WTC11 (cell line): ENCODE measurements around the gene ASIC2.

Experiments used
- CBFB ChIP-seq: sonication (generic); formaldehyde crosslinking; IDR thresholded peaks from 2 replicates; pipeline ENCODE4 v1.8.1; 2022; ENCODE audit warnings: mild to moderate bottlenecking, low read depth, missing genetic modification reagents
- CREM ChIP-seq: sonication (generic); formaldehyde crosslinking; IDR thresholded peaks from 2 replicates; pipeline ENCODE4 v1.8.1; 2022; ENCODE audit warnings: mild to moderate bottlenecking, missing genetic modification reagents, moderate library complexity
- IRF2 ChIP-seq: sonication (generic); formaldehyde crosslinking; IDR thresholded peaks from 2 replicates; pipeline ENCODE4 v1.8.0; 2022; ENCODE audit warnings: low read depth, missing genetic modification reagents, borderline replicate concordance
- JUN ChIP-seq: sonication (generic); formaldehyde crosslinking; IDR thresholded peaks from 2 replicates; pipeline ENCODE4 v1.8.0; 2023; ENCODE audit warnings: mild to moderate bottlenecking, missing genetic modification reagents
- TF ChIP-seq, protein P1 (sequence below): fragments of 200-600 bp; IDR thresholded peaks from 2 replicates; pipeline ENCODE4 v1.8.0; 2022; ENCODE audit warnings: antibody characterized with exemption
- TF ChIP-seq, protein P2 (sequence below): sonication (generic); formaldehyde crosslinking; conservative IDR thresholded peaks from 2 replicates; pipeline ENCODE4 v1.8.1; 2022; ENCODE audit warnings: mild to moderate bottlenecking, missing genetic modification reagents
- TF ChIP-seq, protein P3 (sequence below): sonication (generic); formaldehyde crosslinking; IDR thresholded peaks from 2 replicates; pipeline ENCODE4 v1.8.0; 2022; ENCODE audit warnings: mild to moderate bottlenecking, missing genetic modification reagents

DNA sequence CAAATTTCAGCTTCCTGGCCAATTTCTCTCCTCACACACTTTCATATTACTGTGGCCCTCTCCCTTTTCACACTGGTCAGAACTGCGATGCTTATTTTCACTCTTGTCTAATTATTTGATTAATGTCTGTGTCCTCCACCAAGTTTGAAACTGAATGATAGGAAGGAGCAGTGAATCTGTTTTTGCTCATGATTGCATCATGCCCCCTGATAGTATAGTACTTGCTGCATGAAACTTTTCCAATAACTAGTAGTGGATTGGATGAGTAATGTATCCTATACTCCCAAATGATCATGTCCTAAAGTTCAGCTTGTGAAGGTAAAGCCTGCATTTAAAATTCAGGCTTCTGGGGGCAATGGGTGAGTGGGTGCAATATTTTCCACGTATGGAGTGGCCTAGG, 121.2 kb downstream of the ASIC2 start:
- TF ChIP-seq, protein P1, sequence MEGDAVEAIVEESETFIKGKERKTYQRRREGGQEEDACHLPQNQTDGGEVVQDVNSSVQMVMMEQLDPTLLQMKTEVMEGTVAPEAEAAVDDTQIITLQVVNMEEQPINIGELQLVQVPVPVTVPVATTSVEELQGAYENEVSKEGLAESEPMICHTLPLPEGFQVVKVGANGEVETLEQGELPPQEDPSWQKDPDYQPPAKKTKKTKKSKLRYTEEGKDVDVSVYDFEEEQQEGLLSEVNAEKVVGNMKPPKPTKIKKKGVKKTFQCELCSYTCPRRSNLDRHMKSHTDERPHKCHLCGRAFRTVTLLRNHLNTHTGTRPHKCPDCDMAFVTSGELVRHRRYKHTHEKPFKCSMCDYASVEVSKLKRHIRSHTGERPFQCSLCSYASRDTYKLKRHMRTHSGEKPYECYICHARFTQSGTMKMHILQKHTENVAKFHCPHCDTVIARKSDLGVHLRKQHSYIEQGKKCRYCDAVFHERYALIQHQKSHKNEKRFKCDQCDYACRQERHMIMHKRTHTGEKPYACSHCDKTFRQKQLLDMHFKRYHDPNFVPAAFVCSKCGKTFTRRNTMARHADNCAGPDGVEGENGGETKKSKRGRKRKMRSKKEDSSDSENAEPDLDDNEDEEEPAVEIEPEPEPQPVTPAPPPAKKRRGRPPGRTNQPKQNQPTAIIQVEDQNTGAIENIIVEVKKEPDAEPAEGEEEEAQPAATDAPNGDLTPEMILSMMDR, result no peak
- TF ChIP-seq, protein P2, sequence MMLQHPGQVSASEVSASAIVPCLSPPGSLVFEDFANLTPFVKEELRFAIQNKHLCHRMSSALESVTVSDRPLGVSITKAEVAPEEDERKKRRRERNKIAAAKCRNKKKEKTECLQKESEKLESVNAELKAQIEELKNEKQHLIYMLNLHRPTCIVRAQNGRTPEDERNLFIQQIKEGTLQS (CRISPR knock-in tag), result no peak
- TF ChIP-seq, protein P3, sequence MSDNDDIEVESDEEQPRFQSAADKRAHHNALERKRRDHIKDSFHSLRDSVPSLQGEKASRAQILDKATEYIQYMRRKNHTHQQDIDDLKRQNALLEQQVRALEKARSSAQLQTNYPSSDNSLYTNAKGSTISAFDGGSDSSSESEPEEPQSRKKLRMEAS (CRISPR knock-in tag), result no peak
- TF ChIP-seq CBFB (CRISPR knock-in tag), result no peak
- no peak for TF ChIP-seq JUN (CRISPR knock-in tag)
- no peak for TF ChIP-seq IRF2 (CRISPR knock-in tag)
- no peak for TF ChIP-seq CREM (CRISPR knock-in tag)
